SH-SY5Y (cell line): ENCODE measurements around the gene WDFY3.

Source experiments
- GATA2 ChIP-seq: IDR thresholded peaks from 2 replicates; pipeline ENCODE4 v1.6.1; 2011; ENCODE audit warnings: mild to moderate bottlenecking, low read depth, low read length
- GATA3 ChIP-seq: IDR thresholded peaks from 2 replicates; pipeline ENCODE4 v1.6.1; 2011; ENCODE audit warnings: low read depth, mild to moderate bottlenecking, low read length, moderate library complexity

DNA sequence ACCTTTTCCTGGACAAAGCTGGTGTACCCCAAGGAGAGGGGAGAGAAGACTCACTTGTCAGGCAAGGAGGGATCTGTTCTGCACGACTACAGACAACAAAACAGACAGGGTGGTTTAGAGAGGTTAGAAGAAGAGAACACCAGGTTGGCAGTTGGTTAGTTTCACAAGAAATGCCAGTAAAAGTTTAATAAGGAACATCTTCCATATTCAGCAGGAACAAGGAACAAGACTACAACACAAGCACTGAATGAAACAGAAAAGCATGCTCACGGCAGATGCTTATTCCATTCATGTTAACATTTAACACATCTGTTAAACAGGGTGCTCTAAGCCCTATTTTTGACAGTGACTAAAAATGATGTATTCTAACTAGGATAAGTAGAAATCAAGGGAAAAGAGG, 158.2 kb downstream of the WDFY3 start:
- TF ChIP-seq GATA3, result no peak
- no peak for TF ChIP-seq GATA2
